Pons (tissue), 1 donor: ENCODE results near the gene GPR3.
"Not testable (repeated sequence)": the region's sequence is repeated elsewhere in the genome, so short reads cannot be mapped to it uniquely, and the experiment has no call there.

Experiments
- DNase-seq: peaks from one replicate; pipeline ENCODE4 v3.0.0-alpha.2; 2016; ENCODE audit warnings: low spot score

Gene GPR3

GRCh38 chr1:27380224-27380623, 12.2 kb upstream of the GPR3 start:
- DNase-seq = no peak

- no peak for DNase-seq
Observed at GRCh38 chr1:27380766-27381733, 11.4 kb upstream of the GPR3 start.

GRCh38 chr1:27381969-27382762, 10.3 kb upstream of the GPR3 start:
- no peak for DNase-seq

- DNase-seq = no peak
Observed at GRCh38 chr1:27383039-27383605, 9.3 kb upstream of the GPR3 start, which contains the start of gene CD164L2. TSS of gene CD164L2 (minus strand) at chr1:27383333. CDS start at chr1:27383239, 94 bp downstream.

- no peak for DNase-seq
Observed at GRCh38 chr1:27383661-27384060, 8.8 kb upstream of the GPR3 start.

GRCh38 chr1:27384797-27385196, 7.6 kb upstream of the GPR3 start:
- not testable (repeated sequence) for DNase-seq

- no peak for DNase-seq
Observed at GRCh38 chr1:27388337-27389005, 4.0 kb upstream of the GPR3 start.

GRCh38 chr1:27391511-27392095, 819 bp upstream of the GPR3 start:
- no peak for DNase-seq

GRCh38 chr1:27392778-27393635, 585 bp downstream of the GPR3 start:
- no peak for DNase-seq

- no peak for DNase-seq
Observed at GRCh38 chr1:27393641-27394281, 1.3 kb downstream of the GPR3 start.

GRCh38 chr1:27394282-27394658, 1.8 kb downstream of the GPR3 start:
- no peak for DNase-seq

- DNase-seq = no peak
Observed at GRCh38 chr1:27394925-27395324, 2.5 kb downstream of the GPR3 start.

- DNase-seq = peak; percentile 48
Observed at GRCh38 chr1:27395441-27396195, 3.2 kb downstream of the GPR3 start.

GRCh38 chr1:27397110-27397509, 4.7 kb downstream of the GPR3 start:
- DNase-seq = no peak

GRCh38 chr1:27397749-27398148, 5.3 kb downstream of the GPR3 start:
- no peak for DNase-seq

- DNase-seq = no peak
Observed at GRCh38 chr1:27398405-27399149, 6.2 kb downstream of the GPR3 start.

- DNase-seq = no peak
Observed at GRCh38 chr1:27399251-27400025, 7.0 kb downstream of the GPR3 start.
